Tongue (tissue), 2 donors: ENCODE measurements around the gene SIGLEC11. TPM values are rescaled to one million over a fixed set of nuclear protein-coding genes. Genes with fewer than 3 reads are reported as not detected.
A peak's percentile ranks its signal among the peaks of the same experiment; 100 is the strongest.
"Not testable (repeated sequence)": the region's sequence is repeated elsewhere in the genome, so short reads cannot be mapped to it uniquely, and the experiment has no call there.

ENCODE experiments used
- DNase-seq: peaks from one replicate; pipeline ENCODE4 v3.0.0-alpha.2; 2015
- total RNA-seq: library from RNA; depleted of rRNA; stranded (reverse); fragments of >200 nt; gene quantifications from one replicate; pipeline ENCODE4 v1.2.3, GENCODE V29; 2014

Gene SIGLEC11
- total RNA-seq, 1 donor from 2014 or later, result 0.92 TPM

DNA sequence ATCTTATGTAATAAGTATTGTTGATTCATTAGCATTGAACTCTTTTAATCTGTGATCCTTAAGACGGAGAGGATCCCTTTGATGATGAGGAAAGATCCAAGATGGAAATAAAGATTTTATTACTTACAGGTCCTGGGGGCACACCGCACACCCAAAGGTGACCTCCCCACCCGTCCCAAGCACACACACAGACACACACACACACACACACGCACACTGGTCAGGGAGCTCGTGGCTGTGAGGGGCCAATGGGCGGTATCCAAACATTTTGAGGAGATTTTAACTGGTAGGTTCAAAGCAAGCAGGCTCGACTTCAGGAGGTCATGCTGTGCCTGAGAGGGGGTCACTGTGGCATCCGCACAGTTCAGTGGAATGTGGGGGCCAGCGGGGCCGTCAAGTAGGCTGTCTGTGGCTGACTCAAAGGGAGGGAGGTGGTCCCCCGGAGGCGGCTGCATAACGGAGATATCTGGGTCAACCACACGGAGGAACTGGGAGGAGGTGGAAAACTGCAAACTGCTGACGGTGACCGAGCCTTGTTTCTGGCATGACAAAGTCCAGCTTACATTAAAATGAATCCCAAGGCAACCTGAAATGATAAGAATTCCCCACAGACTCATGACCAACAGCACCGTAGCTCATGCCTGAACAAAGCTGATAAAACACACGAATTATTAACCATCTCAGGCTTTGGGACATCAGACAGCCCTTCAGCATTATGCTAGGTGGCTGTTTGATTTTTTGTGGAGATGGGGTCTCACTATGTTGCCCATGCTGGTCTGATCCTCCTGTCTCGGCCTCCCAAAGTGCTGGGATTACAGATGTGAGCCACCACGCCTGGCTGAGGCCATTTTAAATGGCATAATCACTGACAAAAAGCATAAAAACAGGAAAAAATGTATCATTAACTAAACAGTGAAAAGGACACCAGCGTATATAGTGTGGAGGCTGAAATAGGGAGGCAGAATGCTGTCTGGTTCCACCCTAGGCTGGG lies 20.9 kb upstream of the SIGLEC11 start:
- DNase-seq, result no peak

DNA sequence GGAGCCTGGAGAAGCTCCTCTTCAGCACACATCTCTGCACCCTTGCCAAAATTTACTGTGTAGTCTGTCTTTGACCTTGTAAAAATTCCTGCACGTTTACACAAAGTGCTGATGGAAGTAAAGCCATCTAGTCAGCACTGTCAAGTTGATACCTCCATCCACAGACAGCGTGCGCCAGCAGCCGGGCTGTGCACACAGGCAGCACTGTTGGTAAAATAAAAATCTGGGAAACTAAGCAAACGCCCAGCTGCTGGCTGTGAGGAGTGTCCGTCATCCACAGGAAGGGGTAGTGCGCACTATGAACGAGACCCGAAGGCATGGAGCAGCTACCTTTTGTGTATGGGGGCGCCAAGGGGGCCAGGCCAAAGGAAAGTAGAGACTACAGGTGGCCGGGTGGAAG lies 17.4 kb upstream of the SIGLEC11 start:
- DNase-seq, result no peak

GRCh38 chr19:49977881-49978280 lies 16.9 kb upstream of the SIGLEC11 start:
- DNase-seq, result no peak

GRCh38 chr19:49977076-49977475 lies 16.1 kb upstream of the SIGLEC11 start:
- no peak for DNase-seq

DNA sequence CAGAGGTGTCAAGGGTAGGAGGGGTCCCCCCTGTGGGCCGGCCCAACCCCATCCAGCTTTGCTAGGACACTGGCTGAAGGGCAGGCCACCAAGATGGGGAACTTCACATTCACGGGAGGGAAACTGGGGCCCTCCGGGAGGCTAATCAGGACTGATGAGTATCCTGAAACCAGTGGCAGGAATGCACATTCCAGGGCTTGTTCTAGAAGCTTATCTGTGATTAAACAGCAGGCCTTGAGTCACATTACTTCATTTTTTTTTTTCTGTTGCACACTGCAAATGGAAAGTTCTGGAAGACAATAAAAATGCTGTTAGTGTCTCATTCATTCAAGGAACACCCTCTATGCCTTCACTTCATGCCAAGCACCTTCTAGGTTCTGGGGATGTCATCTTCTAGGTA lies 15.5 kb upstream of the SIGLEC11 start:
- no peak for DNase-seq

DNA sequence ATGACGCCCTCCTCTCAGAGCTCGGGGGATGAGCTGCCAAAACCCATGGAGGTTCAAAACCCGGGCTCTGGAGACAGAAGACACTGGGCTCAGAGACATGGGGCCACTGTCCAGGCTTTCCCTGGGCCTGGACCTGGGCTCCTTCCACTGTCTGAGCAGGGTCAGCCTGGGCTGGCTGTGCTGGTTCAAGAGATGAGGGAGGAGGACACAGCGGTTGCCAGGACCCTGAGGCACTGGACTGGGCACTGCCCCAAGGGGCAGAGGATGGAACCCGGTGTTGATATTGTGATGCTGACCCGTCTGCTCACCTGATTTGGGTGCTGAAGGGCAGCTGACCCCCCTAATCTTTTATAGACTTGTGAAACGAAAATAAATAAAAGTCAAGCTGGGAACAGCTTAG lies 14.1 kb upstream of the SIGLEC11 start:
- no peak for DNase-seq

GRCh38 chr19:49973987-49974386 lies 13.0 kb upstream of the SIGLEC11 start:
- no peak for DNase-seq

DNA sequence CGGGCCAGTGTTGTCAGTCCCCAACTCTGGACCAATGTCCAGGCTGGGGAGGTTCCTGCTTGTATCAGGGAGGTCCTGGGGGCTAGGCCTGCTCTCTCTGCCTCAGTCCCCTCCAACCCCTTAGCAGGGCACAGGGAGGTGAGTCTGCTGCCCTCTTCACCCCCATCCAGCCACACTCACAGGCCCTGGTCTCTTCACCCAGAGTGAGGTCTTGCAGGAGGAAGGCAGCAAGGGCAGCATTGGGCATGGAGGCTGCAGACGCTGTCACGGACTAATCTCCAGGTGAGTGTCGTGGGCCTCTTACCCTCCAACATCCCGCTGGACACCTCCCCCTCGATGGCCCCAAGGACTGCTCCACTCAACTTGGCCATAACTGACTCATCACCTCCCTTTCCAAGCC lies 11.9 kb upstream of the SIGLEC11 start:
- DNase-seq, result no peak

- no peak for DNase-seq
Observed at GRCh38 chr19:49971991-49972411, 11.0 kb upstream of the SIGLEC11 start.

- DNase-seq, result not testable (repeated sequence)
Observed at GRCh38 chr19:49969355-49969754, 8.4 kb upstream of the SIGLEC11 start.

DNA sequence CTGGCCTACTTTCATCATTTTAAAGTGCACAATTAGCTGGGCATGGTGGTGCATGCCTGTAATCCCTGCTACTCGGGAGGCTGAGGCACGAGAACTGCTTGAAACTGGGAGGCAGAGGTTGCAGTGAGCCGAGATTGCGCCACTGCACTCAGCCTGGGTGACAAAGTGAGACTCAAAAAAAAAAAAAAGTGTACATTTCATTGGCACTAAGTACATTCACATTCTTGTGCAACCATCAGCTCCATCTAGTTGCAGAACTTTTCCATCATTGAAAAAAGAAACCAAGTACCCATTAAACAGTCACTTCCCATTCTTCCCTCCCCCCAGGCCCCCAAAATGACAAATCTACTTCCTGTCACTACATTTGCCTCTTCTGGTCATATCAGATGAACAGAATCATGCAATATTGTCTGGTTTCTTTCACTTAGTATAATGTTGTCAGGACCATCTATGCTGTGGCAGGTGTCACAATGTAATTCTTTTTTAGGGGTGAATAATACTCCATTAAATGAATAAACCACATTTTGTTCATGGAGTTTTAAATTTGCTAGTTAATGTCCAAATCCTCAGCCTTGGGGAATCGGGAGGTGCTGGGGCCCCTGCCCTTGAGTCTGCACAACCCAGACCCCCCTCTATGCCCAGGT lies 7.4 kb upstream of the SIGLEC11 start:
- no peak for DNase-seq

- DNase-seq, result not testable (repeated sequence)
Observed at GRCh38 chr19:49959892-49960291, 1.1 kb downstream of the SIGLEC11 start.

DNA sequence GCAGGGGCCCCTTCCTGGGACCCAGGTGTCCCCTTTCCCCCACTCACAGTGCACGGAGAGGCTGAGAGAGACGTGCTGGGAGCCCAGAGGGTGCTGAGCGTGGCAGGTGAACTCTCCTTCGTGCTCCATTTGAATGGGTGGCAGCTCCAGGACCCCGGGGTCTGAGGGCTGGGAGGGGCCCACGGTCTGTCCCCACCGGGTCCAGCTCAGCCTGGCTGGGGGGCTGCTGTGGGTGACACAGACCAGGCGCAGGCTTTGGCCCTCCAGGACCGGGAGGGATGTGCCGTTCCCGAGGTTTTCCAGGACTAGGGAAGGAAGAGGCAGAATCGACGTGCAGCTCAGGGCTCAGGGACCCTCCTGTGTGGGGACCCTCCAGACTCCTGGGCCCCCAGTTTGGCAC lies 2.4 kb downstream of the SIGLEC11 start:
- not testable (repeated sequence) for DNase-seq

DNA sequence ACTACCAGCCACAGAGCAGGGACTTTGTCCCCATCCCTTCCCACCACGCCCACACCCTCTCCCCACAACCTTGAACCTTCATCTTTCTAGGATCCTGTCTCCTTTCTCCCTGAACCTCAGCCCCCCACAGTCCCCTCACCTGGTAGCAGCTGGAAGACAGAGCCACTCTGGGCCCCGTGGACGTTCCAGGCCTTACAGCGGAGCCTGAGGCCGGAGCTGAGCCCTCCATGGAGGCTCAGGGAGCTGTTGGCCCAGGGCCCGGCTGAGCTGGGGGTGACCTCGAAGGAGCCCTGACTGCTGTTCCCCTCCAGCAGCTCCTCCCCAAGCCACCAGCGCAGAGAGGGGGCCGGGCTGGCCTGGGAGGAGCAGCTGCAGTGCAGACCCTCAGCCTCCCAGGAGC lies 2.8 kb downstream of the SIGLEC11 start:
- DNase-seq, result not testable (repeated sequence)

GRCh38 chr19:49957262-49957915 lies 3.6 kb downstream of the SIGLEC11 start:
- DNase-seq, result peak; percentile 15

DNA sequence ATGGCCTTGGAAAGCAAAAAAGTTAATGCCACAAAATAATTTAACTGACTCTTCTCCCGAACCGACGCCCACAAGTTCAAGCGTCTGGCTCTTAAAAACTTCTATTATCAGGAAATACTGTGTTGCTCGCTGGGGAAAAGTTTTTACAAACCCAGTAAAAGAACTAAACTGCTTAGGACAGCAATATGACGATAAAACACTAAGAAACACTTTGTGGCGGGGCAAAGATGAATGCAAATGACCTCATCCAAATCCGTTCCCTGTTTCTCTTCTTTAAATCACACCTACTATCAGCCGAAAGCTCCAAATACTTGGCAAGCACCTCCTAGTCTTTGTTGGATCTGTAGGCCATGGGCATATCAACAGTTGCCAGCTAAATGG lies 4.9 kb downstream of the SIGLEC11 start:
- DNase-seq, result no peak

GRCh38 chr19:49954933-49955332 lies 6.0 kb downstream of the SIGLEC11 start:
- DNase-seq, result peak; percentile 72

DNA sequence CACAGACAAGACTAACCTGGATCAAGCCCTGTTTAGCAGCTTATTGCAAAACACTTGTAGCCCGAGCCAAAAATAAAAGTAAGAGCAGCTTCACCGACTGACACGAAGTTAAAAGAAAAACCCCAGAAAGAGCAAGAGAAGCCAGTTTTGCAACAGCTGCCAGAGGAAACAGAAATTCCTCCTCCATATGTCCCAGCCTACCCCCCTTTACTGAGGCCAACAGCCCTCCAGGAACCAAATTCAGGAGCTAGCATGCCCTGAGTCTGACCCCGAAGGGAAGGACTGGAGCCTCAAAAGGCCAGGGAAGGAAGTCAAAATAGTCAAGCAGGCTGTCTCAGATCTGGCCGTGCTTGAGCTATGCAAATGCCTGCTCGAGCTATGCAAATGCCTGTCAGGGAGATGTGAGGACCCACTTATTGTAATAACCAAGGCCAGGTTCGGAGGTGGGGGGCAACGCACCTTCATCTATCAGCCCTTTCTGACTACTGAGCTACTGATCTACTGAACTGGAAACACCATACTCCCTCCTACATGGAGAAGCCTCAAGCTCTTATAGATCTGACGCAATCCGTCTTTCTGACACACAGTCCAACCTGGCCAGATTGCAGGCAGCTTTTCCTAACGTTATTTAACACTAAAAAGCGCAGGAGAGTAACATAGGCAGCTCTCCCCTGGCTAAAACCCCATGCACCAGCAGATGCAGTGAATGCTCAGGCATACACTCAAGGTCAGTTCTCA lies 6.7 kb downstream of the SIGLEC11 start:
- peak; percentile 77 for DNase-seq

- DNase-seq, result peak; percentile 24
Observed at GRCh38 chr19:49953416-49953815, 7.6 kb downstream of the SIGLEC11 start.

GRCh38 chr19:49952906-49953305 lies 8.1 kb downstream of the SIGLEC11 start:
- no peak for DNase-seq

- no peak for DNase-seq
Observed at GRCh38 chr19:49952479-49952836, 8.5 kb downstream of the SIGLEC11 start.

- no peak for DNase-seq
Observed at GRCh38 chr19:49951806-49952478, 9.0 kb downstream of the SIGLEC11 start.
